Measurements from ENCODE around the gene SEMA4A.

- TF ChIP-seq HOXA7 (CRISPR knock-in tag; IDR thresholded peaks at IDR 0.05; ENCODE audit: borderline replicate concordance) (no peak), ZNF529 (tag by site-specific recombination; IDR thresholded peaks at IDR 0.05; ENCODE audit: insufficient replicate concordance) (no peak), CTCF (tag by site-specific recombination; IDR thresholded peaks at IDR 0.05) (no peak), REST (tag by site-specific recombination; IDR thresholded peaks at IDR 0.05) (no peak), ZNF280C (tag by site-specific recombination; IDR thresholded peaks at IDR 0.05) (no peak), ZNF416 (tag by site-specific recombination; IDR thresholded peaks at IDR 0.05) (no peak), PATZ1 (tag by site-specific recombination; IDR thresholded peaks at IDR 0.05) (no peak; the same call in 1 of the 2 replicates), ZNF146 (tag by site-specific recombination; IDR thresholded peaks at IDR 0.05) (no peak), ZNF350 (tag by site-specific recombination; IDR thresholded peaks at IDR 0.05) (no peak), ZNF654 (tag by site-specific recombination; IDR thresholded peaks at IDR 0.05; ENCODE audit: low read depth) (no peak)
Measured at GRCh38 chr1:156146769-156147405, 6.5 kb upstream of the SEMA4A start.

Data from HEK293 (cell line).